Liver (tissue), 3 donors: ENCODE measurements around the gene SLC7A11.

Experiments
- EGR1 ChIP-seq, 2 donors: IDR thresholded peaks; 2 replicates each; pipeline ENCODE4 v1.6.1; 2016 to 2018; ENCODE audit warnings: antibody characterized with exemption in 2 of 2, low read depth in 2 of 2
- GABPA ChIP-seq, 2 donors: IDR thresholded peaks in 1 of 2; conservative IDR thresholded peaks in 1 of 2; 2 replicates each; pipeline ENCODE4 v1.6.1; 2016; ENCODE audit warnings: antibody characterized with exemption in 2 of 2, mild to moderate bottlenecking in 1 of 2, moderate library complexity in 1 of 2
- RAD21 ChIP-seq, 2 donors: IDR thresholded peaks; 2 replicates each; pipeline ENCODE4 v1.6.1; 2016; ENCODE audit warnings: antibody characterized with exemption in 2 of 2, mild to moderate bottlenecking in 2 of 2
- TAF1 ChIP-seq: conservative IDR thresholded peaks from 2 replicates; pipeline ENCODE4 v1.6.1; 2016; ENCODE audit warnings: antibody characterized with exemption, mild to moderate bottlenecking
- YY1 ChIP-seq: IDR thresholded peaks from 2 replicates; pipeline ENCODE4 v1.6.1; 2016; ENCODE audit warnings: antibody characterized with exemption, mild to moderate bottlenecking
- TF ChIP-seq, protein P1 (sequence below): fragments of 150-350 bp; IDR thresholded peaks from 2 replicates; pipeline ENCODE4 v1.5.1; 2017; ENCODE audit warnings: improper control_type of control experiment, low read depth, low read length; ENCODE audit not compliant: missing input control
- TF ChIP-seq, protein P2 (sequence below): IDR thresholded peaks from 2 replicates; pipeline ENCODE4 v1.6.1; 2016; ENCODE audit warnings: antibody characterized with exemption
- TF ChIP-seq, protein P3 (sequence below): IDR thresholded peaks from 2 replicates; pipeline ENCODE4 v1.6.1; 2016; ENCODE audit warnings: antibody characterized with exemption
- donor health status: healthy.
- donor health status: healthy.

GRCh38 chr4:138256608-138257007, 14.5 kb upstream of the SLC7A11 start:
- no peak for TF ChIP-seq RAD21 (IDR thresholded peaks at IDR 0.05)
- TF ChIP-seq, protein P1, sequence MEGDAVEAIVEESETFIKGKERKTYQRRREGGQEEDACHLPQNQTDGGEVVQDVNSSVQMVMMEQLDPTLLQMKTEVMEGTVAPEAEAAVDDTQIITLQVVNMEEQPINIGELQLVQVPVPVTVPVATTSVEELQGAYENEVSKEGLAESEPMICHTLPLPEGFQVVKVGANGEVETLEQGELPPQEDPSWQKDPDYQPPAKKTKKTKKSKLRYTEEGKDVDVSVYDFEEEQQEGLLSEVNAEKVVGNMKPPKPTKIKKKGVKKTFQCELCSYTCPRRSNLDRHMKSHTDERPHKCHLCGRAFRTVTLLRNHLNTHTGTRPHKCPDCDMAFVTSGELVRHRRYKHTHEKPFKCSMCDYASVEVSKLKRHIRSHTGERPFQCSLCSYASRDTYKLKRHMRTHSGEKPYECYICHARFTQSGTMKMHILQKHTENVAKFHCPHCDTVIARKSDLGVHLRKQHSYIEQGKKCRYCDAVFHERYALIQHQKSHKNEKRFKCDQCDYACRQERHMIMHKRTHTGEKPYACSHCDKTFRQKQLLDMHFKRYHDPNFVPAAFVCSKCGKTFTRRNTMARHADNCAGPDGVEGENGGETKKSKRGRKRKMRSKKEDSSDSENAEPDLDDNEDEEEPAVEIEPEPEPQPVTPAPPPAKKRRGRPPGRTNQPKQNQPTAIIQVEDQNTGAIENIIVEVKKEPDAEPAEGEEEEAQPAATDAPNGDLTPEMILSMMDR: no peak
- TF ChIP-seq TAF1: no peak
- no peak for TF ChIP-seq EGR1 (IDR thresholded peaks at IDR 0.05; ENCODE audit: low read depth in 2 of 2)
- TF ChIP-seq, protein P2, sequence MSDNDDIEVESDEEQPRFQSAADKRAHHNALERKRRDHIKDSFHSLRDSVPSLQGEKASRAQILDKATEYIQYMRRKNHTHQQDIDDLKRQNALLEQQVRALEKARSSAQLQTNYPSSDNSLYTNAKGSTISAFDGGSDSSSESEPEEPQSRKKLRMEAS: no peak
- TF ChIP-seq, protein P3, sequence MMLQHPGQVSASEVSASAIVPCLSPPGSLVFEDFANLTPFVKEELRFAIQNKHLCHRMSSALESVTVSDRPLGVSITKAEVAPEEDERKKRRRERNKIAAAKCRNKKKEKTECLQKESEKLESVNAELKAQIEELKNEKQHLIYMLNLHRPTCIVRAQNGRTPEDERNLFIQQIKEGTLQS: no peak
- no peak for TF ChIP-seq GABPA (IDR thresholded peaks at IDR 0.05 in 1 of 2, conservative IDR thresholded peaks at IDR 0.05 in 1 of 2)
- no peak for TF ChIP-seq YY1
